Nephron (organoid): ENCODE results near the gene LRRC9.
A peak's percentile ranks its signal among the peaks of the same experiment; 100 is the strongest.
"Not testable (repeated sequence)": the region's sequence is repeated elsewhere in the genome, so short reads cannot be mapped to it uniquely, and the experiment has no call there.

Source experiments
- H3K27ac Mint-ChIP-seq, 3 experiments: 2 replicates each; pipeline ENCODE4 v1.8.0; 2020; ENCODE audit warnings: mixed read lengths in 3 of 3, mild to moderate bottlenecking in 2 of 3, moderate library complexity in 1 of 3
- H3K27me3 Mint-ChIP-seq: 2 replicates; pipeline ENCODE4 v1.8.0; 2021; ENCODE audit warnings: low read depth, mild to moderate bottlenecking, moderate library complexity, mixed read lengths
- H3K36me3 Mint-ChIP-seq: 2 replicates; pipeline ENCODE4 v1.8.0; 2020; ENCODE audit warnings: low read depth, mixed read lengths
- H3K4me1 Mint-ChIP-seq: 2 replicates; pipeline ENCODE4 v1.8.0; 2020; ENCODE audit warnings: mixed read lengths
- H3K4me3 Mint-ChIP-seq, 3 experiments: 2 replicates each; pipeline ENCODE4 v1.8.0; 2020; ENCODE audit warnings: mild to moderate bottlenecking in 3 of 3, mixed read lengths in 3 of 3, moderate library complexity in 2 of 3
- H3K9me3 Mint-ChIP-seq: 2 replicates; pipeline ENCODE4 v1.8.0; 2020; ENCODE audit warnings: mixed read lengths
- TF ChIP-seq, protein P1 (sequence below), 3 experiments: fragments of 200-600 bp; sonication (generic); IDR thresholded peaks; one replicate each; pipeline ENCODE4 v1.5.0; 2021; ENCODE audit warnings: antibody characterized with exemption in 3 of 3; ENCODE audit not compliant: unreplicated experiment in 3 of 3

LRRC9 gene

DNA sequence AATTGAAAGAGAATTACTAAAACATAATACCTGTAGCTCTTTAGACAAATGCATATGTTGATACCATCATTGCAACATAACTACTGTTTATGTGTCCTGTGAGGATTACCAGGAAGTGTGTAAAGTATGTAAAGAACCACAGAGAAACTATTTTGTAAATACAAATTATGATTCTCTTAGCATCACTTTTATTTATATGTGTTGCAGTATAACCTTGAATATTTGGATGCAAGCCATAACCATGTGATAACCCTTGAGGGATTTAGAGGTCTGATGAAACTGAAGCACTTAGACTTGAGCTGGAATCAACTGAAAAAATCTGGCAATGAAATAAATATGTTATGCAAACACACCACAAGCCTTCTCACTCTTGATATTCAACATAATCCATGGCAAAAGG, 77.5 kb downstream of the LRRC9 start:
- Mint-ChIP-seq H3K4me1 (peaks cover 16% of the 10 kb centered on the region), H3K36me3 (no peaks in the 10 kb centered on the region), H3K27ac (peak overlapping the region in 1 of 3 experiments; percentile 32), H3K27me3 (no peaks in the 10 kb centered on the region), H3K4me3 (no peak overlapping the region), H3K9me3 (peaks cover 5% of the 10 kb centered on the region)
- TF ChIP-seq, protein P1, sequence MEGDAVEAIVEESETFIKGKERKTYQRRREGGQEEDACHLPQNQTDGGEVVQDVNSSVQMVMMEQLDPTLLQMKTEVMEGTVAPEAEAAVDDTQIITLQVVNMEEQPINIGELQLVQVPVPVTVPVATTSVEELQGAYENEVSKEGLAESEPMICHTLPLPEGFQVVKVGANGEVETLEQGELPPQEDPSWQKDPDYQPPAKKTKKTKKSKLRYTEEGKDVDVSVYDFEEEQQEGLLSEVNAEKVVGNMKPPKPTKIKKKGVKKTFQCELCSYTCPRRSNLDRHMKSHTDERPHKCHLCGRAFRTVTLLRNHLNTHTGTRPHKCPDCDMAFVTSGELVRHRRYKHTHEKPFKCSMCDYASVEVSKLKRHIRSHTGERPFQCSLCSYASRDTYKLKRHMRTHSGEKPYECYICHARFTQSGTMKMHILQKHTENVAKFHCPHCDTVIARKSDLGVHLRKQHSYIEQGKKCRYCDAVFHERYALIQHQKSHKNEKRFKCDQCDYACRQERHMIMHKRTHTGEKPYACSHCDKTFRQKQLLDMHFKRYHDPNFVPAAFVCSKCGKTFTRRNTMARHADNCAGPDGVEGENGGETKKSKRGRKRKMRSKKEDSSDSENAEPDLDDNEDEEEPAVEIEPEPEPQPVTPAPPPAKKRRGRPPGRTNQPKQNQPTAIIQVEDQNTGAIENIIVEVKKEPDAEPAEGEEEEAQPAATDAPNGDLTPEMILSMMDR (IDR thresholded peaks at IDR 0.05; ENCODE audit: unreplicated experiment in 3 of 3), result no peak

GRCh38 chr14:59997966-59998365, 78.0 kb downstream of the LRRC9 start:
- Mint-ChIP-seq H3K4me1 (peaks cover 20% of the 10 kb centered on the region), H3K27ac (peak overlapping the region in 1 of 3 experiments; percentile 32), H3K9me3 (no peaks in the 10 kb centered on the region), H3K4me3 (no peak overlapping the region), H3K27me3 (no peaks in the 10 kb centered on the region), H3K36me3 (no peaks in the 10 kb centered on the region)
- TF ChIP-seq, protein P1 (IDR thresholded peaks at IDR 0.05; ENCODE audit: unreplicated experiment in 3 of 3), result no peak

GRCh38 chr14:59998564-59998963, 78.6 kb downstream of the LRRC9 start:
- Mint-ChIP-seq H3K36me3 (no peaks in the 10 kb centered on the region), H3K9me3 (no peaks in the 10 kb centered on the region), H3K27me3 (no peaks in the 10 kb centered on the region), H3K4me1 (peaks cover 20% of the 10 kb centered on the region), H3K27ac (no peak overlapping the region), H3K4me3 (no peak overlapping the region)
- TF ChIP-seq, protein P1 (IDR thresholded peaks at IDR 0.05; ENCODE audit: unreplicated experiment in 3 of 3), result no peak

DNA sequence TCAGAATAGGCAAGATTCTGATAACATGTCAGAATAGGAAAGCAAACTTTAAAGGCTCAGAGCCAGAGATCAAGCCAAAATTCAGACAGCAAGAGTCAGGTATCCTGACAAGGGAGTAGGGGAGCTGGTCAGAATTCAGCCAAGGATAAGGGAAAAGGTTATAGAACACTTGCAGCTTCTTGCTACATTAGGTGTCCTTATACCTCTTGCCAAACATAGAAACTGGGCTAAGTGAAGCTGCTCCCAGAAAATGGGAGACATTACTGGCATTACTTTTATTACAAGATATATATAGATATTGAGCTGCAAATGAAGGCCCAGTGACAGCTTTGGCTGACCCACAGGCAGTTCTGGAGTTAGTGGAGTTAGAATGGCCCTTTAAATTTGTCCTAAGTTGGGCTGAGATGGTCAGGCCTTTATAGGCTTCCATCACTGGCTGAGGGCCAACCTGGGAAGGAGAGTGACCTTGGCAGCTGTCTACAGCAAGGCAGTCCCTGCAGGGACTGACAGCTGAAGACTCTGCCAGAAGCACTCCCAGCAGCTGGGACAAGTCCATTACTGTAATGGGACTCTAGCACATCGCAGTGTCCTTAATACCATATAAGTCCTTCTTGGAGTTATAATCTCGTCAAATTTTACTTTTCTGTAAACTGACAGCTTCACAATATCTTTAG, 83.0 kb downstream of the LRRC9 start:
- peak overlapping the region in 2 of 3 experiments; percentile 31 to 49 for H3K27ac Mint-ChIP-seq
- H3K36me3 Mint-ChIP-seq, result no peaks in the 10 kb centered on the region
- TF ChIP-seq, protein P1 (IDR thresholded peaks at IDR 0.05; ENCODE audit: unreplicated experiment in 3 of 3), result no peak
- peaks cover 20% of the 10 kb centered on the region for H3K4me1 Mint-ChIP-seq
- H3K27me3 Mint-ChIP-seq, result no peaks in the 10 kb centered on the region
- H3K9me3 Mint-ChIP-seq, result no peaks in the 10 kb centered on the region
- H3K4me3 Mint-ChIP-seq, result no peak overlapping the region

DNA sequence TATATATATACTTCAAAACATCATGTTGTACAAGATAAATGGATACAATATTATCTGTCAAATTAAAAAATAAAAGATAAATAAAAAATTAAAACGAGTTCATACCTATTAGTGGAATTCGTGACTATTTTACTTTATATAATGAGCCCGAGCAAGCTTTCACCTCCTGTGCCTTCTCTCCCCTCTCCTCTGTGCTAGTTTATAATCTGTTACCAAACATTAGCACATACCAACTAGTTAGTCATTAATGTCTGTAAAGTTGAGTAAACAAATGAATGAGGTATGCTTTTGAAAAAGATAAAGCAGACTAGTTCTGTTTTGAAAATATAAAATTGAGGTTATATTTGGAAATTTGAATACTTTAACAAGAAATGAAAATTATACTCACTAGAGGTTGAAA, 84.0 kb downstream of the LRRC9 start:
- H3K4me1 Mint-ChIP-seq, result peaks cover 18% of the 10 kb centered on the region
- TF ChIP-seq, protein P1 (IDR thresholded peaks at IDR 0.05; ENCODE audit: unreplicated experiment in 3 of 3), result no peak
- no peak overlapping the region for H3K4me3 Mint-ChIP-seq
- no peaks in the 10 kb centered on the region for H3K27me3 Mint-ChIP-seq
- peaks cover under 1% of the 10 kb centered on the region for H3K9me3 Mint-ChIP-seq
- H3K27ac Mint-ChIP-seq, result peak overlapping the region in 2 of 3 experiments; percentile 38 to 41
- H3K36me3 Mint-ChIP-seq, result peaks cover under 1% of the 10 kb centered on the region

DNA sequence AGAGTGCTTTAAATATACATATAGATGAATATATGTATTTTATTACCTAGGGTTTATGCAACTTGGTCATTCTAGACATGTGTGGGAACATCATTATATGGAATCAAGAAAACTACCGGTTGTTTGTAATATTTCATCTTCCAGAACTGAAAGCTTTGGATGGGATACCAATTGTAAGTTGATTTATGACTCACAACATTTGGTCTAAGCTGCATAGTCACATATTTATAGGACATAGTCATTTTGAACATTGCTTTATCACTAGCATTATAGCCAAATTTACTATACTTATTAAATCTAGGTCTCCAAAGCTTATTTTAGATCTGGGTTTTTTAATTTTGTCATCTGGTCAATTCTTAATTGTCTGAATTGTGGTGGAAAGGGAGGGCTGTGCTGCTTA, 88.1 kb downstream of the LRRC9 start:
- TF ChIP-seq, protein P1 (IDR thresholded peaks at IDR 0.05; ENCODE audit: unreplicated experiment in 3 of 3), result no peak

GRCh38 chr14:60010263-60010662, 90.3 kb downstream of the LRRC9 start:
- H3K9me3 Mint-ChIP-seq, result peaks cover 32% of the 10 kb centered on the region
- not testable (repeated sequence) for H3K27ac Mint-ChIP-seq, H3K27me3 Mint-ChIP-seq, H3K4me1 Mint-ChIP-seq, H3K4me3 Mint-ChIP-seq
- peaks cover 16% of the 10 kb centered on the region for H3K36me3 Mint-ChIP-seq

More for the DNA sequence above, 88.1 kb downstream of the LRRC9 start:
- Mint-ChIP-seq H3K4me3 (no peak overlapping the region), H3K27me3 (no peaks in the 10 kb centered on the region), H3K9me3 (peaks cover 18% of the 10 kb centered on the region), H3K36me3 (peaks cover 6% of the 10 kb centered on the region), H3K27ac (no peak overlapping the region), H3K4me1 (peaks cover 13% of the 10 kb centered on the region)
